Fibroblast of pulmonary artery (primary cell): ENCODE results near the gene RAF1.
"Not testable (repeated sequence)": the region's sequence is repeated elsewhere in the genome, so short reads cannot be mapped to it uniquely, and the experiment has no call there.

Experiments used
- DNase-seq: peaks from one replicate; pipeline ENCODE4 v3.0.0-alpha.2; 2010; ENCODE audit warnings: low read depth
- H3K4me3 ChIP-seq: replicated peaks from 2 replicates; pipeline ENCODE4 v1.5.1; 2011; ENCODE audit warnings: low read depth, mild to moderate bottlenecking, control low read depth, low read length, moderate library complexity
- TF ChIP-seq, protein P1 (sequence below): IDR thresholded peaks from 2 replicates; pipeline ENCODE4 v1.5.1; 2011; ENCODE audit warnings: mild to moderate bottlenecking, control low read depth, low read length, inconsistent platforms; ENCODE audit errors: missing control alignments

Gene RAF1

DNA sequence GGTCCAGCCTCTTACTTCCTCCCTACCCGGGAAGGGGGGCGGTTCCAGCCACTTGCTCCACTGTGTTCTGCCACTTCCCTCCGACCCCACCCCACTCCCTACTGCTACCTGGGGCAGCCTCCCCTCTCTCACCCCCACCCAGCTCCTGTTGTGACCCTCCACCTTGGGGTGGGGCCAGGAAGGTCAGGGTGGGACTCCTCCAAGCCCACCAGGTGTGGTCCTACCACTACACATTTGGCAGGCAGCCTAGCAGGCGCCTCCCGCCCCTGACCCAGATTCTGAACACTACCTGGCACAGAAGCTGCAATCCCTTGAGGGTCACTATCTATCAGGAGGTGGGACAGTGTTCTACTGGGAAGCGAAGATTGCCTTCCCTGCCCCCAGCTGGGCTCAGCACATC, 13.7 kb upstream of the RAF1 start:
- no peak overlapping the region for H3K4me3 ChIP-seq
- no peak for DNase-seq
- TF ChIP-seq, protein P1, sequence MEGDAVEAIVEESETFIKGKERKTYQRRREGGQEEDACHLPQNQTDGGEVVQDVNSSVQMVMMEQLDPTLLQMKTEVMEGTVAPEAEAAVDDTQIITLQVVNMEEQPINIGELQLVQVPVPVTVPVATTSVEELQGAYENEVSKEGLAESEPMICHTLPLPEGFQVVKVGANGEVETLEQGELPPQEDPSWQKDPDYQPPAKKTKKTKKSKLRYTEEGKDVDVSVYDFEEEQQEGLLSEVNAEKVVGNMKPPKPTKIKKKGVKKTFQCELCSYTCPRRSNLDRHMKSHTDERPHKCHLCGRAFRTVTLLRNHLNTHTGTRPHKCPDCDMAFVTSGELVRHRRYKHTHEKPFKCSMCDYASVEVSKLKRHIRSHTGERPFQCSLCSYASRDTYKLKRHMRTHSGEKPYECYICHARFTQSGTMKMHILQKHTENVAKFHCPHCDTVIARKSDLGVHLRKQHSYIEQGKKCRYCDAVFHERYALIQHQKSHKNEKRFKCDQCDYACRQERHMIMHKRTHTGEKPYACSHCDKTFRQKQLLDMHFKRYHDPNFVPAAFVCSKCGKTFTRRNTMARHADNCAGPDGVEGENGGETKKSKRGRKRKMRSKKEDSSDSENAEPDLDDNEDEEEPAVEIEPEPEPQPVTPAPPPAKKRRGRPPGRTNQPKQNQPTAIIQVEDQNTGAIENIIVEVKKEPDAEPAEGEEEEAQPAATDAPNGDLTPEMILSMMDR, result no peak

DNA sequence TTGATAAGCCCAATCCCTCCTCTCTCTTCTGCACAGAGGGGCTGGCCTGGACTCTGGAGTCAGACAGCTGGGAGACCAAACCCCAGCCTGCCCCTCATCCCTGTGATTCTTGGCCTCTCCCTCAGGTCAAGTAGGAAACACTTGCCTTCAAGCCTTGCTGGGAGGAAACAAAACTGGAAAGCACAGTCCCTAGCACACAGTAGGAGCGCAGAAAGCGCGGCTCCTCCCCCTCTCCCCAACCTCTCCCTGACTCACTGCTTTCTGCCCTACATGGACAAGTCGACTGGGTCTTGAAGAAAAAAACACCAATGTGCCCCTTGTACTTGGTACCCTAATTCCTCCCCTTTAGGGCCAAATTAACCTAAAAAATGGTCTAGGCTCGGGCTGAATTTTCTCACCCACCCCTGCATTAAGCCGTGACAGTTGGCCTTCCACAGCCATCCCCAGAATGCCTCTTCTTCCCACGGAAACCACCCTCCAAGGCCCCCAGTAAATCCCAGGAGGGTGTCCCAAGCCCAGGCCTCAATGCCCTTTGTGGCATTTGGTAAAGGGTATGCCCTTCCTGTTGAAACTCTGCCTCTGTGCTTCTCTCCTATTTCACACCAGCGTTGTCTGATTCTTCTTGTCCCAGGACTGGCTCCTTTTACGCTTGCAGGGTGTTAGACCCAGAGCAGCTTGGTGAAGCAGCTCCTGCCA, 11.3 kb upstream of the RAF1 start:
- no peak for DNase-seq
- H3K4me3 ChIP-seq, result no peak overlapping the region
- TF ChIP-seq, protein P1, result no peak

DNA sequence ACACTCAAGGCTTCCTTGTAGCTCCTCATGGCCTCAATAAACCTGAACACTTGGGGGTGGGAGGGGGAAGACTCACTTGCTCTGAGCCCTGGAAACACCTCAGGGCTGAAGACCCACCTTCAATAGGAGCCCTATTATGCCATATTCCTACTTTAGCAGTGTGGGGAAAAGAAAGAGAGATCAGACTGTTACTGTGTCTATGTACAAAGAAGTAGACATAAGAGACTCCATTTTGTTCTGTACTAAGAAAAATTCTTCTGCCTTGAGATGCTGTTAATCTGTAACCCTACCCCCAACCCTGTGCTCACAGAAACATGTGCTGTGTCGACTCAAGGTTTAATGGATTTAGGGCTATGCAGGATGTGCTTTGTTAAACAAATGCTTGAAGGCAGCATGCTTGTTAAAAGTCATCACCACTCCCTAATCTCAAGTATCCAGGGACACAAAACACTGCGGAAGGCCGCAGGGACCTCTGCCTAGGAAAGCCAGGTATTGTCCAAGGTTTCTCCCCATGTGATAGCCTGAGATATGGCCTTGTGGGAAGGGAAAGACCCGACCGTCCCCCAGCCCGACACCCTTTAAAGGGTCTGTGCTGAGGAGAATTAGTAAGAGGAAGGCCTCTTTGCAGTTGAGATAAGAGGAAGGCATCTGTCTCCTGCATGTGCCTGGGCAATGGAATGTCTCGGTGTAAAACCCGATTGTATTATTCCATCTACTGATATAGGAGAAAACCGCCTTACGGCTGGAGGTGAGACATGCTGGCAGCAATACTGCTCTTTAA, 10.2 kb upstream of the RAF1 start:
- H3K4me3 ChIP-seq, DNase-seq: not testable (repeated sequence)

DNA sequence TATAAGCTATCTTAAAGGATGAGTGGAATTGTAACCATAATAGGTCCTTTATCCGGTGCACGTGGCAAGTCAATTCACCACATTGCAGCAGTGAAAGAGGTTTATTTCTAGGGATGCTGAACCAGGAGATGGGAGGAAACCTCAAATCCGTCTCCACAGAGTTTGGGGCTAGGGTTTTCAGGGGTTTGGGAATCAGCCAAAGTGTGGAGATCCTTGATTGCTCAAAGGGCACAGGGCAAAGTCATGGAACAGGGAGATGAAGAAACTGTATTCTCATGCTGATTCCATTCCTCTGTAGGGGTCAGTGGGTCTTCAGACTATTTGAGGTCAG, 7.2 kb upstream of the RAF1 start:
- H3K4me3 ChIP-seq, result no peak overlapping the region
- DNase-seq, result no peak
- TF ChIP-seq, protein P1, result no peak

DNA sequence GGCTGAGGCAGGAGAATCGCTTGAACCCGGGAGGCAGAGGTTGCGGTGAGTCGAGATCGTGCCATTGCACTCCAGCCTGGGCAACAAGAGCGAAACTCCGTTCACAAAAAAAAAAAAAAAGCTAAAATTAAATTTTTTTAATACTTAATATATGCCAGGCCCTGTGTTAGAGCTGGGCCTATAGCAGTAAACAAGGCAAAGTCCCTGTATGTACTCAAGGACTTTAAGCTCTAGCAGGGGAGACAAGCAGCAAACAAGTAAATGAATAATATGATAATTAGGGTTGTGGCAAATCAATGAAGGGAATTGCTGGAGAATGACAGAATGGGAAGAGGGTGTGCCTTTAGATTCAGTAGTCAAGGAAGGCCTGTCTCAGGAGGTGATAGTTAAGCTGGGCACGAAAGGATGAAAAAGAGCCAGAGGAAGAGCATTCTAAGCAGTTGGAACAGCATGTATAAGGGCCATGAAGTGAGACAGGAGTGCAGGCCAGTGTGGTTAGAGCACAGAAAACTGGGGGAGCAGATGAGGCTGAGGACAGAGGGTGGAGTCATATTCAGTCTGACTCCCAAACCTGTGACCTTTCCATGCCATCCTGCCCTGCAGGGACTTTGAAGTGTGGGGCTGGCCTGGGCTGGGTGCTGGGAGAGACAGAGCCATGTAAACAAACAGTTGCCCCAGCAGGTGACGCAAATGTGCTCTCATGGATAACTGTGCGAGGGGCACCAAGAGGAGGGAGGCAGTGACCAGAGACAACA, 6.6 kb upstream of the RAF1 start:
- DNase-seq, result no peak
- TF ChIP-seq, protein P1, result no peak
- no peak overlapping the region for H3K4me3 ChIP-seq

DNA sequence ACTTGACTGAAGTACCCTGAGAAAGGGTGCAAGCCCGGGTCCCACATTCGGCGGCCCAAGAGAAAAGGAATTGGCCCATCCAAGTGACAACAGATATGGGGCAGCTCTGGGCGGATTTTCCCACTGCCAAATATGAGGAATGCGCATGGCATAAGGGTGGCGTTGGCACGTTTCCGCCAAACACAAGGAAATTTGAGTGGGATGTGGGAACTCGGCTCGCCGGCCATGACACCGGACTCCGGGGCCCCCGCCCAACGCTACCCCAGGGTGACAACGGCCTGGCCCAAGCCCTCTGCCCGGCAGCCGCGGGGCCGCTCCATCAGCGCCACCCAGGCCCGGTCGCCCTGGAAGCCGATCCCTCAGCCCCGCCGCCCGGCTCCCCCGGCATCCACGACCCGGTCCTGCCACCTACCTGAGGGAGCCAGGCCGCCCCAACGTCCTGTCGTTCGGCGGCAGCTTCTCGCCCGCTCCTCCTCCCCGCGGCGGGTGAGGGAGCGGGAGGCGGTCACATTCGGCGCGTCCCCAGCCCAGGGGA, 449 bp downstream of the RAF1 start:
- TF ChIP-seq, protein P1, result no peak
- peak; percentile 60 for DNase-seq
- peak overlapping the region; percentile 91 for H3K4me3 ChIP-seq

DNA sequence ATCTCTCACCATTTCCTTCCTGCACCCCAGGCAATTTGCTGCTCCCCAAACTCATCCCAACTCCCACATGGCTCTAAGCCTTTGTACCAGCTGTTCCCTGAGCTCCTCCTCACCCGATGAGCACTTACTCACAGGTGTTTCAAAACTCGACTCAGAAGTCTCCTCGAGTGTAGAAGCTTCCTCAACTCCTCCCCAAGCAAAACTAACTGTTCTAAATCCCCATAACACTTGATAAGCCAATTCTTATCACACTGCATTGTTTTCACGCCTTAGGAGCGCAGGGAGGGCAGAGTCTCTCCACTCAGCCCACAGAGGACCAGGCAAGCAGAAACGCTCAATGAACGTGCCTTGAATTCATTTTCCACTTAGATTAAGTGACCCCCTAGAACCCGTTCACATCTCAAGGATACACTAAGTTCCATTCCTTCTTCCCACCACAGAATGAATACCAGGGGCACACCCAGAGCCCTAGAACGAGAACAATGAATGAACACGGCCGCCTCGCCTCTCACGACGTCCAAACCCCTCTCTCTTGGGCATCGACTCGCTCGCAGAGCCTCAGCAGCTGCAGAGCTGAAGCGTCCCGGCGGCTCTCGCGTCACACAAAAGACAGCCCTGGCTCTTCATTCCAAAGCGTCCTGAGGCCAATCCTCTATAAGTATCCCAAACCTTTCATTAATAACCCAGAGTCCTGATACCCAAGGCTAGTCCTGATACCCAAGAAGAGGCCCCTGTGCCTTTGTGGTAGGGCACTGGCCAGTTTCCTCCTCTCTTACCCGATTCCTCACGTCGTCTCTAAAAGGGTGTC, 1.1 kb downstream of the RAF1 start:
- DNase-seq, result peak; percentile 33
- TF ChIP-seq, protein P1, result no peak
- peak overlapping the region; percentile 91 for H3K4me3 ChIP-seq
